ENCODE data around the gene SPATA19.

GRCh38 chr11:133834682-133835592, 10.4 kb downstream of the SPATA19 start:
- TF ChIP-seq, protein P1, sequence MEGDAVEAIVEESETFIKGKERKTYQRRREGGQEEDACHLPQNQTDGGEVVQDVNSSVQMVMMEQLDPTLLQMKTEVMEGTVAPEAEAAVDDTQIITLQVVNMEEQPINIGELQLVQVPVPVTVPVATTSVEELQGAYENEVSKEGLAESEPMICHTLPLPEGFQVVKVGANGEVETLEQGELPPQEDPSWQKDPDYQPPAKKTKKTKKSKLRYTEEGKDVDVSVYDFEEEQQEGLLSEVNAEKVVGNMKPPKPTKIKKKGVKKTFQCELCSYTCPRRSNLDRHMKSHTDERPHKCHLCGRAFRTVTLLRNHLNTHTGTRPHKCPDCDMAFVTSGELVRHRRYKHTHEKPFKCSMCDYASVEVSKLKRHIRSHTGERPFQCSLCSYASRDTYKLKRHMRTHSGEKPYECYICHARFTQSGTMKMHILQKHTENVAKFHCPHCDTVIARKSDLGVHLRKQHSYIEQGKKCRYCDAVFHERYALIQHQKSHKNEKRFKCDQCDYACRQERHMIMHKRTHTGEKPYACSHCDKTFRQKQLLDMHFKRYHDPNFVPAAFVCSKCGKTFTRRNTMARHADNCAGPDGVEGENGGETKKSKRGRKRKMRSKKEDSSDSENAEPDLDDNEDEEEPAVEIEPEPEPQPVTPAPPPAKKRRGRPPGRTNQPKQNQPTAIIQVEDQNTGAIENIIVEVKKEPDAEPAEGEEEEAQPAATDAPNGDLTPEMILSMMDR (IDR thresholded peaks at IDR 0.05): peak; percentile 24 to 66 (median 47)
- no peak for TF ChIP-seq POLR2A (IDR thresholded peaks at IDR 0.05)
